ENCODE measurements around the gene ZNF662.

Gene ZNF662

GRCh38 chr3:42892169-42892568 is 13.8 kb upstream of the ZNF662 start:
- no peak for ATAC-seq

GRCh38 chr3:42892807-42893206 is 13.1 kb upstream of the ZNF662 start:
- no peak for ATAC-seq
- no peak for TF ChIP-seq ARNTL (CRISPR knock-in tag; IDR thresholded peaks at IDR 0.05; ENCODE audit: borderline replicate concordance, low read depth)
- TF ChIP-seq ESRRG (CRISPR knock-in tag; IDR thresholded peaks at IDR 0.05) = no peak
- TF ChIP-seq, protein P1, sequence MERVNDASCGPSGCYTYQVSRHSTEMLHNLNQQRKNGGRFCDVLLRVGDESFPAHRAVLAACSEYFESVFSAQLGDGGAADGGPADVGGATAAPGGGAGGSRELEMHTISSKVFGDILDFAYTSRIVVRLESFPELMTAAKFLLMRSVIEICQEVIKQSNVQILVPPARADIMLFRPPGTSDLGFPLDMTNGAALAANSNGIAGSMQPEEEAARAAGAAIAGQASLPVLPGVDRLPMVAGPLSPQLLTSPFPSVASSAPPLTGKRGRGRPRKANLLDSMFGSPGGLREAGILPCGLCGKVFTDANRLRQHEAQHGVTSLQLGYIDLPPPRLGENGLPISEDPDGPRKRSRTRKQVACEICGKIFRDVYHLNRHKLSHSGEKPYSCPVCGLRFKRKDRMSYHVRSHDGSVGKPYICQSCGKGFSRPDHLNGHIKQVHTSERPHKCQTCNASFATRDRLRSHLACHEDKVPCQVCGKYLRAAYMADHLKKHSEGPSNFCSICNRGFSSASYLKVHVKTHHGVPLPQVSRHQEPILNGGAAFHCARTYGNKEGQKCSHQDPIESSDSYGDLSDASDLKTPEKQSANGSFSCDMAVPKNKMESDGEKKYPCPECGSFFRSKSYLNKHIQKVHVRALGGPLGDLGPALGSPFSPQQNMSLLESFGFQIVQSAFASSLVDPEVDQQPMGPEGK (CRISPR knock-in tag; IDR thresholded peaks at IDR 0.05; ENCODE audit: borderline replicate concordance) = no peak
- TF ChIP-seq TOX (CRISPR knock-in tag; IDR thresholded peaks at IDR 0.05; ENCODE audit: borderline replicate concordance) = no peak
- TF ChIP-seq POU6F1 (CRISPR knock-in tag; IDR thresholded peaks at IDR 0.05; ENCODE audit: borderline replicate concordance, low read depth) = no peak
- TF ChIP-seq ZFP3 (CRISPR knock-in tag; IDR thresholded peaks at IDR 0.05) = no peak
- no peak for TF ChIP-seq CREB5 (CRISPR knock-in tag; IDR thresholded peaks at IDR 0.05; ENCODE audit: low read depth)
- TF ChIP-seq ZNF8 (CRISPR knock-in tag; IDR thresholded peaks at IDR 0.05) = no peak
- TF ChIP-seq ZC3H10 (CRISPR knock-in tag; IDR thresholded peaks at IDR 0.05) = no peak
- TF ChIP-seq OSR1 (CRISPR knock-in tag; IDR thresholded peaks at IDR 0.05) = no peak
- TF ChIP-seq BACH2 (CRISPR knock-in tag; IDR thresholded peaks at IDR 0.05; ENCODE audit: borderline replicate concordance) = no peak
- TF ChIP-seq SNAI2 (CRISPR knock-in tag; IDR thresholded peaks at IDR 0.05) = no peak

More at GRCh38 chr3:42892169-42892568, 13.8 kb upstream of the ZNF662 start:
- no peak for TF ChIP-seq ZNF70 (CRISPR knock-in tag; IDR thresholded peaks at IDR 0.05)
- TF ChIP-seq ARNTL (CRISPR knock-in tag; IDR thresholded peaks at IDR 0.05; ENCODE audit: borderline replicate concordance, low read depth) = no peak
- TF ChIP-seq SNAI2 (CRISPR knock-in tag; IDR thresholded peaks at IDR 0.05) = no peak
- TF ChIP-seq ESRRG (CRISPR knock-in tag; IDR thresholded peaks at IDR 0.05) = no peak
- no peak for TF ChIP-seq CREB5 (CRISPR knock-in tag; IDR thresholded peaks at IDR 0.05; ENCODE audit: low read depth)
- no peak for TF ChIP-seq ZFP3 (CRISPR knock-in tag; IDR thresholded peaks at IDR 0.05)
- TF ChIP-seq ISL1 (CRISPR knock-in tag; IDR thresholded peaks at IDR 0.05) = no peak
- no peak for TF ChIP-seq CSDC2 (CRISPR knock-in tag; IDR thresholded peaks at IDR 0.05)
- TF ChIP-seq, protein P2, sequence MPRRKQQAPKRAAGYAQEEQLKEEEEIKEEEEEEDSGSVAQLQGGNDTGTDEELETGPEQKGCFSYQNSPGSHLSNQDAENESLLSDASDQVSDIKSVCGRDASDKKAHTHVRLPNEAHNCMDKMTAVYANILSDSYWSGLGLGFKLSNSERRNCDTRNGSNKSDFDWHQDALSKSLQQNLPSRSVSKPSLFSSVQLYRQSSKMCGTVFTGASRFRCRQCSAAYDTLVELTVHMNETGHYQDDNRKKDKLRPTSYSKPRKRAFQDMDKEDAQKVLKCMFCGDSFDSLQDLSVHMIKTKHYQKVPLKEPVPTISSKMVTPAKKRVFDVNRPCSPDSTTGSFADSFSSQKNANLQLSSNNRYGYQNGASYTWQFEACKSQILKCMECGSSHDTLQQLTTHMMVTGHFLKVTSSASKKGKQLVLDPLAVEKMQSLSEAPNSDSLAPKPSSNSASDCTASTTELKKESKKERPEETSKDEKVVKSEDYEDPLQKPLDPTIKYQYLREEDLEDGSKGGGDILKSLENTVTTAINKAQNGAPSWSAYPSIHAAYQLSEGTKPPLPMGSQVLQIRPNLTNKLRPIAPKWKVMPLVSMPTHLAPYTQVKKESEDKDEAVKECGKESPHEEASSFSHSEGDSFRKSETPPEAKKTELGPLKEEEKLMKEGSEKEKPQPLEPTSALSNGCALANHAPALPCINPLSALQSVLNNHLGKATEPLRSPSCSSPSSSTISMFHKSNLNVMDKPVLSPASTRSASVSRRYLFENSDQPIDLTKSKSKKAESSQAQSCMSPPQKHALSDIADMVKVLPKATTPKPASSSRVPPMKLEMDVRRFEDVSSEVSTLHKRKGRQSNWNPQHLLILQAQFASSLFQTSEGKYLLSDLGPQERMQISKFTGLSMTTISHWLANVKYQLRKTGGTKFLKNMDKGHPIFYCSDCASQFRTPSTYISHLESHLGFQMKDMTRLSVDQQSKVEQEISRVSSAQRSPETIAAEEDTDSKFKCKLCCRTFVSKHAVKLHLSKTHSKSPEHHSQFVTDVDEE (CRISPR knock-in tag; IDR thresholded peaks at IDR 0.05) = no peak
- TF ChIP-seq ZNF8 (CRISPR knock-in tag; IDR thresholded peaks at IDR 0.05) = no peak
- TF ChIP-seq GLIS3 (CRISPR knock-in tag; IDR thresholded peaks at IDR 0.05) = no peak
- TF ChIP-seq RARB (CRISPR knock-in tag; IDR thresholded peaks at IDR 0.05) = no peak
- TF ChIP-seq BACH2 (CRISPR knock-in tag; IDR thresholded peaks at IDR 0.05; ENCODE audit: borderline replicate concordance) = no peak
- no peak for TF ChIP-seq ZC3H10 (CRISPR knock-in tag; IDR thresholded peaks at IDR 0.05)
- no peak for TF ChIP-seq ZNF565 (CRISPR knock-in tag; conservative IDR thresholded peaks at IDR 0.05; ENCODE audit: low read depth)
- TF ChIP-seq, protein P1 (CRISPR knock-in tag; IDR thresholded peaks at IDR 0.05; ENCODE audit: borderline replicate concordance) = no peak
- TF ChIP-seq TOX (CRISPR knock-in tag; IDR thresholded peaks at IDR 0.05; ENCODE audit: borderline replicate concordance) = no peak

All from SK-N-SH treated with all-trans-retinoic acid at 6 μM for 48 hours (cell line).